HG03064 (cell line): ENCODE measurements around the gene LARGE2.
"Not testable (repeated sequence)": the region's sequence is repeated elsewhere in the genome, so short reads cannot be mapped to it uniquely, and the experiment has no call there.

Source experiments
- ATAC-seq: cut with Tn5 transposase; IDR thresholded peaks from one replicate; pipeline ENCODE4 v1.9.1; 2021; ENCODE audit warnings: low read depth; ENCODE audit not compliant: unreplicated experiment

LARGE2 gene

GRCh38 chr11:45895553-45896259 lies 26.8 kb upstream of the LARGE2 start:
- no peak for ATAC-seq

- no peak for ATAC-seq
These were observed 26.0 kb upstream of the LARGE2 start for GRCh38 chr11:45896422-45896984.

- no peak for ATAC-seq
These were observed 24.9 kb upstream of the LARGE2 start for GRCh38 chr11:45897556-45897955.

GRCh38 chr11:45899086-45899447 lies 23.4 kb upstream of the LARGE2 start:
- ATAC-seq: no peak

GRCh38 chr11:45899448-45900174 lies 22.8 kb upstream of the LARGE2 start:
- ATAC-seq: no peak

- not testable (repeated sequence) for ATAC-seq
These were observed 22.2 kb upstream of the LARGE2 start for GRCh38 chr11:45900175-45900800.

GRCh38 chr11:45900916-45901617 lies 21.4 kb upstream of the LARGE2 start:
- ATAC-seq: no peak

GRCh38 chr11:45901626-45902025 lies 20.8 kb upstream of the LARGE2 start:
- no peak for ATAC-seq

GRCh38 chr11:45902452-45903380 lies 19.7 kb upstream of the LARGE2 start:
- ATAC-seq: no peak

GRCh38 chr11:45904309-45904915 lies 18.0 kb upstream of the LARGE2 start:
- ATAC-seq: no peak

- no peak for ATAC-seq
These were observed 17.4 kb upstream of the LARGE2 start for GRCh38 chr11:45905095-45905494.

GRCh38 chr11:45905576-45905975 lies 16.9 kb upstream of the LARGE2 start:
- ATAC-seq: not testable (repeated sequence)

- no peak for ATAC-seq
These were observed 16.3 kb upstream of the LARGE2 start for GRCh38 chr11:45906096-45906682.

GRCh38 chr11:45906965-45907611 lies 15.4 kb upstream of the LARGE2 start, which contains the start of gene FREY1:
TSS of gene FREY1 (minus strand) at chr11:45907271. CDS start at chr11:45907245, 26 bp downstream.
- ATAC-seq: no peak

- ATAC-seq: no peak
These were observed 14.5 kb upstream of the LARGE2 start for GRCh38 chr11:45907911-45908370.

- ATAC-seq: no peak
These were observed 12.6 kb upstream of the LARGE2 start for GRCh38 chr11:45909594-45910475.

GRCh38 chr11:45910623-45911022 lies 11.8 kb upstream of the LARGE2 start:
- ATAC-seq: no peak
